Measurements from ENCODE around the gene TFDP1.

TFDP1 gene

GRCh38 chr13:113598081-113598410, 13.5 kb downstream of the TFDP1 start:
- no peak for DNase-seq (ENCODE audit: low read depth)

GRCh38 chr13:113598481-113598880, 13.9 kb downstream of the TFDP1 start:
- no peak for DNase-seq (ENCODE audit: low read depth)

- DNase-seq (ENCODE audit: low read depth), result no peak
Measured at GRCh38 chr13:113599391-113599790, 14.8 kb downstream of the TFDP1 start.

GRCh38 chr13:113601166-113602070, 16.9 kb downstream of the TFDP1 start:
- DNase-seq (ENCODE audit: low read depth), result no peak

GRCh38 chr13:113602291-113602988, 17.9 kb downstream of the TFDP1 start:
- no peak for DNase-seq (ENCODE audit: low read depth)

- DNase-seq (ENCODE audit: low read depth), result no peak
Measured at GRCh38 chr13:113603116-113603710, 18.7 kb downstream of the TFDP1 start.

- no peak for DNase-seq (ENCODE audit: low read depth)
Measured at GRCh38 chr13:113604186-113604585, 19.6 kb downstream of the TFDP1 start.

- DNase-seq (ENCODE audit: low read depth), result no peak
Measured at GRCh38 chr13:113605461-113605860, 20.9 kb downstream of the TFDP1 start.

- no peak for DNase-seq (ENCODE audit: low read depth)
Measured at GRCh38 chr13:113605866-113606438, 21.4 kb downstream of the TFDP1 start.

- no peak for DNase-seq (ENCODE audit: low read depth)
Measured at GRCh38 chr13:113607056-113607888, 22.7 kb downstream of the TFDP1 start.

- DNase-seq (ENCODE audit: low read depth), result no peak
Measured at GRCh38 chr13:113607889-113608635, 23.5 kb downstream of the TFDP1 start.

- DNase-seq (ENCODE audit: low read depth), result no peak
Measured at GRCh38 chr13:113608967-113609533, 24.5 kb downstream of the TFDP1 start.

- no peak for DNase-seq (ENCODE audit: low read depth)
Measured at GRCh38 chr13:113609616-113610015, 25.1 kb downstream of the TFDP1 start.

- DNase-seq (ENCODE audit: low read depth), result no peak
Measured at GRCh38 chr13:113610266-113610665, 25.7 kb downstream of the TFDP1 start.

GRCh38 chr13:113611996-113612395, 27.4 kb downstream of the TFDP1 start:
- no peak for DNase-seq (ENCODE audit: low read depth)

- no peak for DNase-seq (ENCODE audit: low read depth)
Measured at GRCh38 chr13:113612607-113613006, 28.1 kb downstream of the TFDP1 start.

- no peak for DNase-seq (ENCODE audit: low read depth)
Measured at GRCh38 chr13:113613789-113614379, 29.3 kb downstream of the TFDP1 start.

- DNase-seq (ENCODE audit: low read depth), result no peak
Measured at GRCh38 chr13:113616281-113616906, 31.8 kb downstream of the TFDP1 start.

GRCh38 chr13:113616991-113617749, 32.6 kb downstream of the TFDP1 start:
- DNase-seq (ENCODE audit: low read depth), result no peak

All from HS-5 (cell line).